WTC11 (cell line): Measurements from ENCODE around the gene RAP1GAP. TPM values are rescaled to one million over a fixed set of nuclear protein-coding genes. Genes with fewer than 3 reads are reported as not detected.

ENCODE experiments used
- ATAC-seq: fragments of 200-7000 bp; cut with Tn5 transposase; 2 replicates; pipeline ENCODE4 v1.10.0; 2021; ENCODE audit warnings: mild to moderate bottlenecking, moderate library complexity
- CTCF ChIA-PET: fragments of 300-600 bp; sonication (Branson Sonifier 250); formaldehyde crosslinking; loops from one replicate; lab custom pipeline; 2021; ENCODE audit warnings: antibody characterized with exemption; lab: Charles Lee
- POLR2A ChIA-PET: fragments of 350-600 bp; sonication (Branson Sonifier 250); formaldehyde crosslinking; loops from one replicate; lab custom pipeline; 2021; ENCODE audit warnings: antibody characterized with exemption; lab: Charles Lee
- DNase-seq: peaks from one replicate; pipeline ENCODE4 v3.0.0; 2021; ENCODE audit warnings: low spot score
- H3K27ac Mint-ChIP-seq: 2 replicates; pipeline ENCODE4 v1.8.0; 2021; ENCODE audit warnings: mixed read lengths
- H3K27me3 Mint-ChIP-seq: 2 replicates; pipeline ENCODE4 v1.8.0; 2021; ENCODE audit warnings: low read depth, mild to moderate bottlenecking, moderate library complexity, mixed read lengths
- H3K36me3 Mint-ChIP-seq: 2 replicates; pipeline ENCODE4 v1.8.0; 2021; ENCODE audit warnings: mixed read lengths
- H3K4me1 Mint-ChIP-seq: 2 replicates; pipeline ENCODE4 v1.8.0; 2022; ENCODE audit warnings: mixed read lengths
- H3K4me3 Mint-ChIP-seq: 2 replicates; pipeline ENCODE4 v1.8.0; 2021; ENCODE audit warnings: mild to moderate bottlenecking, moderate library complexity, mixed read lengths
- H3K9me3 Mint-ChIP-seq: 2 replicates; pipeline ENCODE4 v1.8.0; 2021; ENCODE audit warnings: mixed read lengths
- AR ChIP-seq: fragments of 250-450 bp; sonication (Bioruptor Pico); IDR thresholded peaks from 2 replicates; pipeline ENCODE4 v1.9.0; 2021; ENCODE audit warnings: mild to moderate bottlenecking
- E2F4 ChIP-seq: sonication (generic); formaldehyde crosslinking; IDR thresholded peaks from 2 replicates; pipeline ENCODE4 v1.8.1; 2022; ENCODE audit warnings: low read depth, mild to moderate bottlenecking, moderate library complexity, missing genetic modification reagents, borderline replicate concordance
- ELF4 ChIP-seq: sonication (generic); formaldehyde crosslinking; IDR thresholded peaks from 2 replicates; pipeline ENCODE4 v1.8.1; 2022; ENCODE audit warnings: low read depth, mild to moderate bottlenecking, moderate library complexity, missing genetic modification reagents
- ERG ChIP-seq: fragments of 250-450 bp; sonication (Bioruptor Pico); IDR thresholded peaks from 2 replicates; pipeline ENCODE4 v1.8.0; 2021; ENCODE audit warnings: mild to moderate bottlenecking
- ESRRA ChIP-seq: sonication (generic); formaldehyde crosslinking; IDR thresholded peaks from 2 replicates; pipeline ENCODE4 v1.8.1; 2022; ENCODE audit warnings: mild to moderate bottlenecking, missing genetic modification reagents, borderline replicate concordance
- HMGA2 ChIP-seq: fragments of 250-450 bp; sonication (Bioruptor Pico); IDR thresholded peaks from 2 replicates; pipeline ENCODE4 v1.4.0; 2021; ENCODE audit warnings: mild to moderate bottlenecking, moderate library complexity
- JUN ChIP-seq: sonication (generic); formaldehyde crosslinking; IDR thresholded peaks from 2 replicates; pipeline ENCODE4 v1.8.0; 2023; ENCODE audit warnings: mild to moderate bottlenecking, missing genetic modification reagents
- MAX ChIP-seq: sonication (generic); formaldehyde crosslinking; IDR thresholded peaks from 2 replicates; pipeline ENCODE4 v1.8.0; 2022; ENCODE audit warnings: mild to moderate bottlenecking, missing genetic modification reagents
- MXD4 ChIP-seq: fragments of 250-450 bp; sonication (Bioruptor Pico); IDR thresholded peaks from 2 replicates; pipeline ENCODE4 v1.8.0; 2021; ENCODE audit warnings: mild to moderate bottlenecking, moderate library complexity, borderline replicate concordance
- NFATC4 ChIP-seq: fragments of 250-450 bp; sonication (Bioruptor Pico); IDR thresholded peaks from 2 replicates; pipeline ENCODE4 v1.9.0; 2021; ENCODE audit warnings: mild to moderate bottlenecking
- NFE2L1 ChIP-seq: sonication (generic); formaldehyde crosslinking; IDR thresholded peaks from 2 replicates; pipeline ENCODE4 v1.8.1; 2023; ENCODE audit warnings: missing genetic modification reagents
- NFYB ChIP-seq: sonication (generic); formaldehyde crosslinking; conservative IDR thresholded peaks from 2 replicates; pipeline ENCODE4 v1.8.0; 2022; ENCODE audit warnings: low read depth, missing genetic modification reagents
- PRDM15 ChIP-seq: sonication (generic); formaldehyde crosslinking; IDR thresholded peaks from 2 replicates; pipeline ENCODE4 v1.8.0; 2022; ENCODE audit warnings: missing genetic modification reagents
- PRRX2 ChIP-seq: fragments of 250-450 bp; sonication (Bioruptor Pico); IDR thresholded peaks from 2 replicates; pipeline ENCODE4 v1.8.0; 2021; ENCODE audit warnings: mild to moderate bottlenecking
- RELA ChIP-seq: sonication (generic); formaldehyde crosslinking; IDR thresholded peaks from 2 replicates; pipeline ENCODE4 v1.8.1; 2022; ENCODE audit warnings: missing genetic modification reagents, mild to moderate bottlenecking, borderline replicate concordance
- SMAD3 ChIP-seq: sonication (generic); formaldehyde crosslinking; IDR thresholded peaks from 2 replicates; pipeline ENCODE4 v1.8.0; 2022; ENCODE audit warnings: missing genetic modification reagents, mild to moderate bottlenecking, borderline replicate concordance
- TCF7 ChIP-seq: sonication (generic); formaldehyde crosslinking; IDR thresholded peaks from 2 replicates; pipeline ENCODE4 v1.8.0; 2022; ENCODE audit warnings: mild to moderate bottlenecking, low read depth, missing genetic modification reagents, moderate library complexity
- TEAD1 ChIP-seq: sonication (generic); formaldehyde crosslinking; IDR thresholded peaks from 2 replicates; pipeline ENCODE4 v1.8.0; 2022; ENCODE audit warnings: mild to moderate bottlenecking, missing genetic modification reagents
- TP53 ChIP-seq: sonication (generic); formaldehyde crosslinking; IDR thresholded peaks from 2 replicates; pipeline ENCODE4 v1.8.1; 2023; ENCODE audit warnings: mild to moderate bottlenecking, missing genetic modification reagents
- ZBTB21 ChIP-seq: sonication (generic); formaldehyde crosslinking; IDR thresholded peaks from 2 replicates; pipeline ENCODE4 v1.8.1; 2023; ENCODE audit warnings: mild to moderate bottlenecking, missing genetic modification reagents, borderline replicate concordance
- ZBTB43 ChIP-seq: sonication (generic); formaldehyde crosslinking; IDR thresholded peaks from 2 replicates; pipeline ENCODE4 v1.8.1; 2023; ENCODE audit warnings: mild to moderate bottlenecking, missing genetic modification reagents
- ZNF219 ChIP-seq: sonication (generic); formaldehyde crosslinking; IDR thresholded peaks from 2 replicates; pipeline ENCODE4 v1.8.0; 2023; ENCODE audit warnings: missing genetic modification reagents, mild to moderate bottlenecking, borderline replicate concordance
- ZNF263 ChIP-seq: sonication (generic); formaldehyde crosslinking; IDR thresholded peaks from 2 replicates; pipeline ENCODE4 v1.8.1; 2022; ENCODE audit warnings: low read depth, mild to moderate bottlenecking, moderate library complexity, missing genetic modification reagents
- ZNF281 ChIP-seq: sonication (generic); formaldehyde crosslinking; IDR thresholded peaks from 2 replicates; pipeline ENCODE4 v1.8.0; 2023; ENCODE audit warnings: mild to moderate bottlenecking, missing genetic modification reagents
- ZNF671 ChIP-seq: fragments of 250-450 bp; sonication (Bioruptor Pico); IDR thresholded peaks from 2 replicates; pipeline ENCODE4 v1.8.0; 2021; ENCODE audit warnings: mild to moderate bottlenecking
- total RNA-seq: library from RNA; stranded (reverse); gene quantifications from 3 replicates; pipeline ENCODE4 v1.2.3, GENCODE V29; 2021

Gene RAP1GAP
- total RNA-seq, 1 experiment from 2014 or later = 7.6 TPM

GRCh38 chr1:21681426-21681825 is 12.3 kb upstream of the RAP1GAP start:
- POLR2A ChIA-PET = no interaction called here
- CTCF ChIA-PET = no interaction called here
- Mint-ChIP-seq H3K4me1 (peaks cover 4% of the 10 kb centered on the region; the same call in 1 of the 2 replicates), H3K27ac (no peak overlapping the region), H3K27me3 (no peaks in the 10 kb centered on the region), H3K36me3 (peaks cover 39% of the 10 kb centered on the region), H3K4me3 (no peak overlapping the region), H3K9me3 (no peaks in the 10 kb centered on the region)
- ATAC-seq (no peak), DNase-seq (no peak)
- no peak for TF ChIP-seq TEAD1 (CRISPR knock-in tag)
- TF ChIP-seq TCF7 = no peak
- TF ChIP-seq MAX (CRISPR knock-in tag) = no peak
- no peak for TF ChIP-seq NFATC4
- no peak for TF ChIP-seq ZNF263 (CRISPR knock-in tag)
- TF ChIP-seq RELA (CRISPR knock-in tag) = no peak
- TF ChIP-seq JUN = no peak
- no peak for TF ChIP-seq E2F4 (CRISPR knock-in tag)
- no peak for TF ChIP-seq ESRRA (CRISPR knock-in tag)
- TF ChIP-seq AR (CRISPR knock-in tag) = no peak
- no peak for TF ChIP-seq SMAD3 (CRISPR knock-in tag)
- no peak for TF ChIP-seq ERG (CRISPR knock-in tag)
- no peak for TF ChIP-seq ZNF219 (CRISPR knock-in tag)
- no peak for TF ChIP-seq ZNF281
- TF ChIP-seq NFE2L1 = no peak
- TF ChIP-seq MXD4 (CRISPR knock-in tag) = no peak
- no peak for TF ChIP-seq ZBTB21 (CRISPR knock-in tag)

- Mint-ChIP-seq H3K4me1 (peaks cover 5% of the 10 kb centered on the region; the same call in 1 of the 2 replicates), H3K9me3 (no peaks in the 10 kb centered on the region), H3K27me3 (no peaks in the 10 kb centered on the region), H3K27ac (no peak overlapping the region), H3K36me3 (peaks cover 35% of the 10 kb centered on the region), H3K4me3 (no peak overlapping the region)
- ATAC-seq = no peak
- ChIA-PET CTCF (no interaction called here), POLR2A (no interaction called here)
- no peak for DNase-seq
- TF ChIP-seq PRDM15 (CRISPR knock-in tag) (no peak), ZNF671 (CRISPR knock-in tag) (no peak), ELF4 (CRISPR knock-in tag) (no peak), TP53 (CRISPR knock-in tag) (no peak), ZBTB43 (CRISPR knock-in tag) (no peak), PRRX2 (CRISPR knock-in tag) (no peak), HMGA2 (no peak), TEAD1 (CRISPR knock-in tag) (no peak), RELA (CRISPR knock-in tag) (no peak), NFYB (CRISPR knock-in tag) (no peak)
These were observed 11.8 kb upstream of the RAP1GAP start for GRCh38 chr1:21680918-21681317.
